Neuronal stem cell (in vitro differentiated cells): ENCODE measurements around the gene PEX11G.

ENCODE experiments used
- DNase-seq: peaks from one replicate; pipeline ENCODE4 v3.0.0-alpha.2; 2013; ENCODE audit warnings: low spot score
- H2AFZ ChIP-seq: one replicate; pipeline ENCODE4 v1.6.1; 2013; ENCODE audit warnings: mild to moderate bottlenecking, low read length, inconsistent platforms
- H2AK5ac ChIP-seq: 2 replicates; pipeline ENCODE4 v1.6.1; 2013; ENCODE audit warnings: low read depth, mild to moderate bottlenecking, inconsistent platforms, low read length, moderate library complexity, mixed read lengths
- H2BK120ac ChIP-seq: 2 replicates; pipeline ENCODE4 v1.6.1; 2013; ENCODE audit warnings: low read depth, mild to moderate bottlenecking, inconsistent platforms, low read length, moderate library complexity, mixed read lengths
- H2BK12ac ChIP-seq: one replicate; pipeline ENCODE4 v1.6.1; 2013; ENCODE audit warnings: low read length, inconsistent platforms
- H2BK15ac ChIP-seq: 2 replicates; pipeline ENCODE4 v1.6.1; 2013; ENCODE audit warnings: mild to moderate bottlenecking, low read length, inconsistent platforms, mixed read lengths
- H2BK5ac ChIP-seq: one replicate; pipeline ENCODE4 v1.6.1; 2013; ENCODE audit warnings: inconsistent platforms, mild to moderate bottlenecking, low read length, moderate library complexity
- H3K14ac ChIP-seq: one replicate; pipeline ENCODE4 v1.6.1; 2013; ENCODE audit warnings: low read length, inconsistent platforms
- H3K18ac ChIP-seq: 2 replicates; pipeline ENCODE4 v1.6.1; 2013; ENCODE audit warnings: low read length, inconsistent platforms
- H3K23ac ChIP-seq: 2 replicates; pipeline ENCODE4 v1.6.1; 2013; ENCODE audit warnings: low read depth, mild to moderate bottlenecking, mixed read lengths, low read length, inconsistent platforms; ENCODE audit not compliant: poor library complexity
- H3K27ac ChIP-seq: replicated peaks from 3 replicates; pipeline ENCODE4 v1.5.1; 2013; ENCODE audit warnings: low read length, inconsistent platforms
- H3K27me3 ChIP-seq, 3 experiments: 2 replicates each; pipeline ENCODE4 v1.6.1; 2013; ENCODE audit warnings: low read length in 3 of 3, mild to moderate bottlenecking in 2 of 3, inconsistent platforms in 1 of 3, low read depth in 1 of 3, mixed read lengths in 1 of 3, moderate library complexity in 1 of 3; ENCODE audit not compliant: control insufficient read depth in 3 of 3, insufficient read depth in 3 of 3
- H3K36me3 ChIP-seq, 2 donors: replicated peaks in 1 of 2; 2 replicates each; pipeline ENCODE4 v1.6.1; 2013; ENCODE audit warnings: low read length in 2 of 2; ENCODE audit not compliant: control insufficient read depth in 2 of 2, insufficient read depth in 2 of 2
- H3K4ac ChIP-seq: 2 replicates; pipeline ENCODE4 v1.6.1; 2013; ENCODE audit warnings: inconsistent platforms, mild to moderate bottlenecking, low read length, moderate library complexity
- H3K4me1 ChIP-seq, 2 donors: 1 replicate in 1 of 2; 2 replicates in 1 of 2; pipeline ENCODE4 v1.6.1; 2013; ENCODE audit warnings: low read length in 2 of 2, low read depth in 1 of 2; ENCODE audit not compliant: control insufficient read depth in 2 of 2, insufficient read depth in 1 of 2
- H3K4me2 ChIP-seq: one replicate; pipeline ENCODE4 v1.6.1; 2013; ENCODE audit warnings: mild to moderate bottlenecking, low read length, inconsistent platforms; ENCODE audit not compliant: insufficient read depth, poor library complexity, severe bottlenecking
- H3K4me3 ChIP-seq, 2 donors: 2 replicates each; pipeline ENCODE4 v1.5.1; 2013; ENCODE audit warnings: low read length in 2 of 2, mild to moderate bottlenecking in 2 of 2, inconsistent platforms in 1 of 2, moderate library complexity in 1 of 2
- H3K79me1 ChIP-seq: one replicate; pipeline ENCODE4 v1.6.1; 2013; ENCODE audit warnings: low read depth, mild to moderate bottlenecking, inconsistent platforms, low read length, moderate library complexity
- H3K9ac ChIP-seq: one replicate; pipeline ENCODE4 v1.6.1; 2013; ENCODE audit warnings: mild to moderate bottlenecking, low read depth, low read length, inconsistent platforms; ENCODE audit not compliant: poor library complexity
- H3K9me3 ChIP-seq, 2 donors: replicated peaks in 1 of 2; 2 replicates each; pipeline versions ENCODE3 to v1.6.1; 2013; ENCODE audit warnings: low read length in 2 of 2, mild to moderate bottlenecking in 2 of 2, inconsistent platforms in 1 of 2, low read depth in 1 of 2, mixed read lengths in 1 of 2, moderate library complexity in 1 of 2; ENCODE audit not compliant: control insufficient read depth in 2 of 2, insufficient read depth in 1 of 2
- H4K8ac ChIP-seq: one replicate; pipeline ENCODE4 v1.6.1; 2013; ENCODE audit warnings: low read depth, mild to moderate bottlenecking, inconsistent platforms, low read length, moderate library complexity
- H4K91ac ChIP-seq: one replicate; pipeline ENCODE4 v1.6.1; 2013; ENCODE audit warnings: low read length, low read depth, mild to moderate bottlenecking, inconsistent platforms; ENCODE audit not compliant: poor library complexity
- WGBS, 2 donors: extraction: QIAGEN DNeasy Blood & Tissue Kit; methylation state at CpG; one replicate each; pipeline ENCODE4 v1.1.7; 2013; ENCODE audit warnings: missing lambda C conversion rate in 2 of 2, mixed read lengths in 1 of 2; ENCODE audit not compliant: insufficient read length in 2 of 2, insufficient replicate concordance in 1 of 2; ENCODE audit errors: extremely low coverage in 2 of 2; 5-methylcytosine and 5-hydroxymethylcytosine counted together

PEX11G gene

GRCh38 chr19:7506385-7507328 is 17.8 kb upstream of the PEX11G start:
- peak overlapping the region; percentile 84 for H2AFZ ChIP-seq
- no peaks in the 10 kb centered on the region for H3K36me3 ChIP-seq
- DNase-seq, result peak; percentile 77
- no peak overlapping the region for H2BK12ac ChIP-seq
- H2BK5ac ChIP-seq, result no peak overlapping the region
- H3K4ac ChIP-seq, result no peak overlapping the region
- no peak overlapping the region for H3K9ac ChIP-seq
- no CpG with 5 or more reads among the region's 20 CpGs for WGBS, 2 donors
- no peak overlapping the region for H4K8ac ChIP-seq
- peaks cover 0 to 7% (median 6%) of the 10 kb centered on the region in 3 experiments for H3K27me3 ChIP-seq
- no peak overlapping the region for H3K27ac ChIP-seq
- H3K9me3 ChIP-seq, result no peaks in the 10 kb centered on the region
- H3K18ac ChIP-seq, result peak overlapping the region; percentile 17
- H2AK5ac ChIP-seq, result no peak overlapping the region
- H2BK15ac ChIP-seq, result no peak overlapping the region
- no peak overlapping the region for H4K91ac ChIP-seq
- H3K4me2 ChIP-seq, result peak overlapping the region; percentile 25
- no peaks in the 10 kb centered on the region for H3K79me1 ChIP-seq
- no peak overlapping the region for H3K4me3 ChIP-seq
- peak overlapping the region; percentile 73 for H3K23ac ChIP-seq
- no peak overlapping the region for H3K14ac ChIP-seq
- H3K4me1 ChIP-seq, result peaks cover 0 to 2% of the 10 kb centered on the region in 2 donors
- no peak overlapping the region for H2BK120ac ChIP-seq

DNA sequence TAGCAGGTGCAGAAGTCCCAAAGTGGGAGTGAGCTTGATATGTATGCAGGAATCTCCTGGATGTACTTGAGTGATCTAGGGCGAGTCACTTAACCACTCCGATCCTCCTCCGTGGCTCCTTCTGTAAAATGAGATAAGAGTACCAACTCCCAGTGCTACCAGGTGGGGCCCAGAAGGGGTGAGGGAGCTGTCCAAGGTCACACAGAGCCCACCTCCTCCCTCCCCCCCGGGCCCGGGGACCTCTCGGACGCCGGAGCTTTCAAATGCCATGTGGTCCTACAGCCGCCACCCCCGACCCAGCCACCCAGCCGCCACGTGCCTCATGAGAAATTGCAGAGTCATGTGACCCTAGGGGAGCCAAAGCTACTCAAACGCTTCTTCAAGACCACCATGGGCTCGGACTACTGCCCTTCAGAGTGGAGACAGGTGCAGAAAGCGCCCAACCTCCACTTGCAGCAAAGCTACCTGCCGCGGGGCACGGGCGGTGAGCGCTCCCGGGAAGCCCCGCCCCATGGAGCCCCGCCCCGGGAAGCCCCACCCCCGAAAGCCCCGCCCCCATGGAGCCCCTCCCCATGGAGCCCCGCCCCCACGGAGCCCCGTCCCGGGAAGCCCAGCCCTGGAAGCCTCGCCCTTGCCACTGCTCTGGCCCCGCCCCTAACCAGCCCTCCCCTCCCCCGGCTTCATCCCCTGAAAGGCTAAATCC is 17.0 kb upstream of the PEX11G start:
- WGBS, 2 donors, result no CpG with 5 or more reads among the region's 33 CpGs
- Histone ChIP-seq H3K4me3 (no peak overlapping the region), H3K14ac (no peak overlapping the region), H2BK120ac (no peak overlapping the region), H3K4ac (no peak overlapping the region), H3K4me2 (peak overlapping the region; percentile 25), H2AFZ (peak overlapping the region; percentile 84), H2AK5ac (no peak overlapping the region), H2BK5ac (no peak overlapping the region), H3K27ac (no peak overlapping the region), H3K4me1 (peaks cover 0 to 2% of the 10 kb centered on the region in 2 donors), H4K8ac (no peak overlapping the region), H3K36me3 (no peaks in the 10 kb centered on the region), H2BK12ac (no peak overlapping the region), H3K9me3 (no peaks in the 10 kb centered on the region), H3K18ac (no peak overlapping the region), H4K91ac (no peak overlapping the region), H3K9ac (no peak overlapping the region), H3K23ac (no peak overlapping the region), H2BK15ac (no peak overlapping the region), H3K79me1 (no peaks in the 10 kb centered on the region), H3K27me3 (peaks cover 0 to 12% (median 6%) of the 10 kb centered on the region in 3 experiments)
- no peak for DNase-seq

- Histone ChIP-seq H2AFZ (peak overlapping the region; percentile 84), H3K36me3 (no peaks in the 10 kb centered on the region), H3K9ac (no peak overlapping the region), H3K79me1 (no peaks in the 10 kb centered on the region), H3K4ac (no peak overlapping the region), H2AK5ac (peak overlapping the region; percentile 75), H2BK12ac (no peak overlapping the region), H3K27ac (no peak overlapping the region), H2BK15ac (no peak overlapping the region), H2BK5ac (no peak overlapping the region), H4K8ac (no peak overlapping the region), H3K23ac (no peak overlapping the region), H3K27me3 (peaks cover 0 to 17% (median 10%) of the 10 kb centered on the region in 3 experiments), H3K9me3 (peaks cover 0 to 3% of the 10 kb centered on the region in 2 donors), H4K91ac (no peak overlapping the region), H3K14ac (peak overlapping the region; percentile 21), H3K4me3 (no peak overlapping the region), H3K4me1 (peaks cover 0 to 5% of the 10 kb centered on the region in 2 donors), H3K18ac (no peak overlapping the region), H3K4me2 (no peak overlapping the region), H2BK120ac (no peak overlapping the region)
- no CpG with 5 or more reads among the region's 19 CpGs for WGBS, 2 donors
- DNase-seq, result no peak
These were observed 16.4 kb upstream of the PEX11G start for GRCh38 chr19:7505288-7505681.

DNA sequence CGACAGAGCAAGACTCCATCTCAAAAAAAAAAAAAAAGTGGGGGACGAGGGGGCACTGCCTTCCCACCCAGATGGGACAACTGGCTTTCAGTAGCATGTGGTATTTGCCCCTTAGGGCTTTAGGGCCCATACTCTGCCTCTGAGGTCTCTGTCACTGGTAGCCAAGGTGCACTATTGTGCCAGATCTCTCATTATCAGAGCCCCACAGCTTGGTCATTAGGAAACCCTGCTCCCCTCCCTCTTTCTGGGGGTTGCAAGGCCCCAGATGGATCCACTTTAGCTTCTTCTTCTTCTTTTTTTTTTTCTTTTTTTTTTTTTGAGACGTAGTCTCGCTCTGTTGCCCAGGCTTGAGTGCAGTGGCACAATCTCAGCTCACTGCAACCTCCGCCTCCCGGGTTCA is 15.8 kb upstream of the PEX11G start:
- Histone ChIP-seq H2BK15ac (no peak overlapping the region), H3K4me3 (no peak overlapping the region), H3K23ac (no peak overlapping the region), H3K4ac (no peak overlapping the region), H3K9ac (no peak overlapping the region), H4K8ac (no peak overlapping the region), H2BK12ac (no peak overlapping the region), H3K79me1 (no peaks in the 10 kb centered on the region), H3K9me3 (peaks cover 0 to 3% of the 10 kb centered on the region in 2 donors), H4K91ac (no peak overlapping the region), H3K27ac (no peak overlapping the region), H2BK120ac (no peak overlapping the region), H3K4me2 (no peak overlapping the region), H2BK5ac (no peak overlapping the region), H3K36me3 (no peaks in the 10 kb centered on the region), H3K4me1 (peaks cover 0 to 5% of the 10 kb centered on the region in 2 donors), H3K14ac (no peak overlapping the region), H3K18ac (no peak overlapping the region), H2AFZ (no peak overlapping the region), H2AK5ac (no peak overlapping the region), H3K27me3 (peaks cover 0 to 19% (median 13%) of the 10 kb centered on the region in 3 experiments)
- DNase-seq, result no peak
- WGBS, 2 donors, result no CpG with 5 or more reads among the region's 6 CpGs
